Nephron (organoid): ENCODE results near the gene ARL15.

Experiments
- H3K27ac Mint-ChIP-seq, 3 experiments: 2 replicates each; pipeline ENCODE4 v1.8.0; 2020; ENCODE audit warnings: mixed read lengths in 3 of 3, mild to moderate bottlenecking in 2 of 3, moderate library complexity in 1 of 3
- H3K27me3 Mint-ChIP-seq: 2 replicates; pipeline ENCODE4 v1.8.0; 2021; ENCODE audit warnings: low read depth, mild to moderate bottlenecking, moderate library complexity, mixed read lengths
- H3K36me3 Mint-ChIP-seq: 2 replicates; pipeline ENCODE4 v1.8.0; 2020; ENCODE audit warnings: low read depth, mixed read lengths
- H3K4me1 Mint-ChIP-seq: 2 replicates; pipeline ENCODE4 v1.8.0; 2020; ENCODE audit warnings: mixed read lengths
- H3K4me3 Mint-ChIP-seq, 3 experiments: 2 replicates each; pipeline ENCODE4 v1.8.0; 2020; ENCODE audit warnings: mild to moderate bottlenecking in 3 of 3, mixed read lengths in 3 of 3, moderate library complexity in 2 of 3
- H3K9me3 Mint-ChIP-seq: 2 replicates; pipeline ENCODE4 v1.8.0; 2020; ENCODE audit warnings: mixed read lengths
- TF ChIP-seq, protein P1 (sequence below), 3 experiments: fragments of 200-600 bp; sonication (generic); IDR thresholded peaks; one replicate each; pipeline ENCODE4 v1.5.0; 2021; ENCODE audit warnings: antibody characterized with exemption in 3 of 3; ENCODE audit not compliant: unreplicated experiment in 3 of 3

The ARL15 gene

DNA sequence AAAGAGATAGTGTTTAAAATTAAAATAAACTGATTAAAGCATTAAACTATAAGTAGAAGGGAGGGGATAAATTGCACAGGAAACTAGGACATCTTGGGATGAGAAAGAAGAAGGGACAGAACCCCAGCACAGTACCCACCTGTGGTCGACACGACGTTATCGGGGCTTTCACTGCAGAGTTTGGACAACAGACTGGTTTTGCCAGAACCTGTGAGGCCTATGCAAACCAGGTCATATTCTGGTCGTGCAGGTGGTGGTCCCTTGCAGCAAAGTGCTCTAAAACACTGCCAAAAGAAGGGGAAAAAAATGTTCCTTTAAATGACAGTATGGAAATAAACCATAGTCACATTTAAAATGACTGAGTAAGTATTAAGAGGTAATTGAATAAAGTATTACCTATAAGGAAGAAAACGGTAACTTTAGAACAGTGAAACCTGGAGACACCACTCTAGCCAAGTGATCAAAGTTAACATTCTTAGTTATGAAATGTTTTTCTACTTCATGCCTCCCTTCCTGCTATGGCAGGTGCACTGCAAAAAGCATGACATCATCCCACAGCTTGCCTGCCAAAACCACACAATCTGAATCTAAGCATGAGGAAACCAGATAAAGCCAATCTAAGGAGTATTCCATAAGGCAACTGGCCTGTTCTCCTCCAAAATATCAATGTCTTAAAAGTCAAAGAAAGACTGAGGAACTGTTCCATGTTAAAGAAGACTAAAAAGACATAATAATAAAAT is 138.6 kb downstream of the ARL15 start:
- Mint-ChIP-seq H3K9me3 (peaks cover 3% of the 10 kb centered on the region), H3K27me3 (no peaks in the 10 kb centered on the region), H3K4me1 (peaks cover 18% of the 10 kb centered on the region), H3K27ac (no peak overlapping the region), H3K36me3 (peaks cover 21% of the 10 kb centered on the region), H3K4me3 (no peak overlapping the region)
- TF ChIP-seq, protein P1, sequence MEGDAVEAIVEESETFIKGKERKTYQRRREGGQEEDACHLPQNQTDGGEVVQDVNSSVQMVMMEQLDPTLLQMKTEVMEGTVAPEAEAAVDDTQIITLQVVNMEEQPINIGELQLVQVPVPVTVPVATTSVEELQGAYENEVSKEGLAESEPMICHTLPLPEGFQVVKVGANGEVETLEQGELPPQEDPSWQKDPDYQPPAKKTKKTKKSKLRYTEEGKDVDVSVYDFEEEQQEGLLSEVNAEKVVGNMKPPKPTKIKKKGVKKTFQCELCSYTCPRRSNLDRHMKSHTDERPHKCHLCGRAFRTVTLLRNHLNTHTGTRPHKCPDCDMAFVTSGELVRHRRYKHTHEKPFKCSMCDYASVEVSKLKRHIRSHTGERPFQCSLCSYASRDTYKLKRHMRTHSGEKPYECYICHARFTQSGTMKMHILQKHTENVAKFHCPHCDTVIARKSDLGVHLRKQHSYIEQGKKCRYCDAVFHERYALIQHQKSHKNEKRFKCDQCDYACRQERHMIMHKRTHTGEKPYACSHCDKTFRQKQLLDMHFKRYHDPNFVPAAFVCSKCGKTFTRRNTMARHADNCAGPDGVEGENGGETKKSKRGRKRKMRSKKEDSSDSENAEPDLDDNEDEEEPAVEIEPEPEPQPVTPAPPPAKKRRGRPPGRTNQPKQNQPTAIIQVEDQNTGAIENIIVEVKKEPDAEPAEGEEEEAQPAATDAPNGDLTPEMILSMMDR (IDR thresholded peaks at IDR 0.05; ENCODE audit: unreplicated experiment in 3 of 3), result no peak

- H3K4me3 Mint-ChIP-seq, result no peak overlapping the region
- H3K4me1 Mint-ChIP-seq, result peaks cover 4% of the 10 kb centered on the region
- peaks cover 6% of the 10 kb centered on the region for H3K9me3 Mint-ChIP-seq
- TF ChIP-seq, protein P1 (IDR thresholded peaks at IDR 0.05; ENCODE audit: unreplicated experiment in 3 of 3), result no peak
- peaks cover 45% of the 10 kb centered on the region for H3K36me3 Mint-ChIP-seq
- H3K27me3 Mint-ChIP-seq, result no peaks in the 10 kb centered on the region
- H3K27ac Mint-ChIP-seq, result no peak overlapping the region
Observed at GRCh38 chr5:54165687-54166086, 144.7 kb downstream of the ARL15 start.

GRCh38 chr5:54162184-54162583 is 148.2 kb downstream of the ARL15 start:
- Mint-ChIP-seq H3K27me3 (no peaks in the 10 kb centered on the region), H3K36me3 (peaks cover 27% of the 10 kb centered on the region), H3K27ac (no peak overlapping the region), H3K9me3 (peaks cover 6% of the 10 kb centered on the region), H3K4me1 (peaks cover 6% of the 10 kb centered on the region), H3K4me3 (no peak overlapping the region)
- TF ChIP-seq, protein P1 (IDR thresholded peaks at IDR 0.05; ENCODE audit: unreplicated experiment in 3 of 3), result no peak

- TF ChIP-seq, protein P1 (IDR thresholded peaks at IDR 0.05; ENCODE audit: unreplicated experiment in 3 of 3), result no peak
- Mint-ChIP-seq H3K36me3 (peaks cover 14% of the 10 kb centered on the region), H3K4me3 (no peak overlapping the region), H3K4me1 (peaks cover 6% of the 10 kb centered on the region), H3K27me3 (no peaks in the 10 kb centered on the region), H3K9me3 (peaks cover 6% of the 10 kb centered on the region), H3K27ac (peak overlapping the region in 2 of 3 experiments; percentile 27 to 50)
Observed at GRCh38 chr5:54160329-54160728, 150.0 kb downstream of the ARL15 start.

DNA sequence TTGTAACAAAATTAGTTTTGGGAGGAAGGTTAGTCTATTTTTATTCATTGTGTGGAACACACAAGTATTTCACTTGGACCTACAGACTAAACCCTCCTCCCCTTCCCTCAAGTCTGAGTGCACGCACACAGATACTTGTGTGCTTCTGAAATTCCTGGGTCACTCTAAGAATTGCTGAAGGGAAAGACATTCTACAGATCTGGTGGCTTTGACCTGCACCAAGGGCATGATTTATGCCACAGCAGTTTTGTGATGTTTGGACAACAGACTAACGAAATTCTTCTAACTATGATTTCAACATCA is 150.5 kb downstream of the ARL15 start:
- Mint-ChIP-seq H3K27ac (peak overlapping the region in 2 of 3 experiments; percentile 27 to 50), H3K4me1 (peaks cover 6% of the 10 kb centered on the region), H3K4me3 (no peak overlapping the region), H3K9me3 (peaks cover 6% of the 10 kb centered on the region), H3K27me3 (no peaks in the 10 kb centered on the region), H3K36me3 (peaks cover 12% of the 10 kb centered on the region)
- TF ChIP-seq, protein P1 (IDR thresholded peaks at IDR 0.05; ENCODE audit: unreplicated experiment in 3 of 3), result no peak
